T-helper 2 cell treated with Interferon-gamma antibody and Interleukin-4, amounts not matched to agents 100 ng/mL and 5 ng/mL, for 36 hours (primary cell): ENCODE results near the gene TAF11L13. TPM values are rescaled to one million over a fixed set of nuclear protein-coding genes. Genes with fewer than 3 reads are reported as not detected.
"Not testable (repeated sequence)": the region's sequence is repeated elsewhere in the genome, so short reads cannot be mapped to it uniquely, and the experiment has no call there.

Source experiments
- intact Hi-C: fragments of 100-400 bp; cut with micrococcal nuclease; formaldehyde crosslinking; loops from one replicate; pipeline ENCODE4 v1.15.1; 2023
- total RNA-seq: library from RNA; stranded (reverse); gene quantifications from 2 replicates; pipeline ENCODE4 v1.2.3, GENCODE V29; 2022

Gene TAF11L13
- not detected in 2 replicates for total RNA-seq

GRCh38 chr5:17631788-17632187, at the start of gene TAF11L13:
Gene TAF11L13 (plus strand): TSS chr5:17632088.
- intact Hi-C loops = not testable (repeated sequence)

- intact Hi-C loops = not testable (repeated sequence)
These were observed 46.2 kb upstream of the TAF11L13 start, which contains the start of gene TAF11L7 for GRCh38 chr5:17585658-17586057. Gene TAF11L7 (minus strand): TSS chr5:17585758.

DNA sequence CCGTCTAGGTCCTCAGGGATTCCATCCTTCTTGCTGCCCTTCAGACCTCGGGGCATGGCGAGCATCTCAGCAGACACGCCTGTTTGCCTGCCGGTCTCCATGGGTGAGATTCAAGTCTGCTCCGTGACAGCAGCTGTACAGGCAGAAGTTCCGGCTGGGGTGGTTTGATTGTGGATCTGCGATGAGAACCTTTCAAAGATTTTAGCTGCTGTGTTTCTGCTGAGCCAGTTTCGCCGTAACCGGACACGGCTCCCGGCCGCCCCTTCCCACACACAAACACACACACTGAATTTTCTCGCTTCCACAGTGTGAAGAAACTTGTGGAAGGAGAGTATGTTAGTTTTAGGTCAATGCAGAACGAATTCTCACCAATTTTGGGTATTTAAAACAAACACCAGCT, 41.0 kb upstream of the TAF11L13 start, which contains the start of gene TAF11L8:
TAF11L8 (minus strand) TSS at position 101 of the 400 bp plus-strand sequence.
- intact Hi-C loops = not testable (repeated sequence)

GRCh38 chr5:17594255-17594654, 37.6 kb upstream of the TAF11L13 start, which contains the start of gene TAF11L9:
Gene TAF11L9 (minus strand): TSS chr5:17594394.
- intact Hi-C loops = not testable (repeated sequence)

GRCh38 chr5:17597728-17598127, 34.2 kb upstream of the TAF11L13 start, which contains the start of gene TAF11L10:
Gene TAF11L10 (minus strand): TSS chr5:17597828.
- intact Hi-C loops = not testable (repeated sequence)

DNA sequence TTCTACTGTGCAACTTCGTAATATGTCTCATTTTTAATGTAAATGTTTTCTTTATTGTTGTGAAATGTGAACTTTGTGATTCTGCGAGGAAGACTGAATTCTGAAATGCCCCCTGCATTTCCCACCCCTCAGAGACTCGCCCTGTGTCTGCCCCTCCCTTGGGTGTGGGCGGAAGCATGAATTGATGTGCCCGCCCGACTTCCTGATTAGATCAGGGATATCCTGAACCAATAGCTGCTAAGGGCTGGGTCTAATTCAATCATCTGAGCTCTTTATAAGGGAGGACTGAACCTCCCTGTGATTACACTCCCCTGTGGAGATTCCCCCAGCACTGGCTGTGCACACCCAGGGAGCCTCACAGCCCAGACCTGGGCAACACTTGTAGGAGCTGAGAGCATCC, 28.0 kb upstream of the TAF11L13 start, which contains the start of gene TAF11L11:
TAF11L11 (plus strand) TSS at position 304 of the 400 bp plus-strand sequence.
- intact Hi-C loops = not testable (repeated sequence)

GRCh38 chr5:17604951-17605350, 26.9 kb upstream of the TAF11L13 start:
- intact Hi-C loops = no loop called here

DNA sequence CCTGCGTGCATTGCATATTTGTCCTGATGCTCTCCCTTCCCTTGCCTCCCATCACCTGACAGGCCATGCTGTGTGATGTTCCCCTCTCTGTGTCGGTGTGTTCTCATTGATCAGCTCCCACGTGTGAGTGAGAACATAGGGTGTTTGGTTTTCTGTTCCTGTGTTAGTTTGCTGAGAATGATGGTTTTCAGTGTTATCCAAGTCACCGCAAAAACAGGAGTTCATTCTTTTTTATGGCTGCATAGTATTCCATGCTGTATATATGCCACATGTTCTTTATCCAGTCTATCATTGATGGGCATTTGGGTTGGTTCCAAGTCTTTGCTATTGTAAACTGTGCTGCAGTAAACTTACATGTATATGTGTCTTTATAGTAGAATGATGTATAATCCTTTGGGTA, 24.4 kb upstream of the TAF11L13 start:
- intact Hi-C loops = not testable (repeated sequence)

GRCh38 chr5:17610092-17610491, 21.8 kb upstream of the TAF11L13 start, which contains the start of gene TAF11L12:
Gene TAF11L12 (plus strand): TSS chr5:17610392.
- intact Hi-C loops = not testable (repeated sequence)

DNA sequence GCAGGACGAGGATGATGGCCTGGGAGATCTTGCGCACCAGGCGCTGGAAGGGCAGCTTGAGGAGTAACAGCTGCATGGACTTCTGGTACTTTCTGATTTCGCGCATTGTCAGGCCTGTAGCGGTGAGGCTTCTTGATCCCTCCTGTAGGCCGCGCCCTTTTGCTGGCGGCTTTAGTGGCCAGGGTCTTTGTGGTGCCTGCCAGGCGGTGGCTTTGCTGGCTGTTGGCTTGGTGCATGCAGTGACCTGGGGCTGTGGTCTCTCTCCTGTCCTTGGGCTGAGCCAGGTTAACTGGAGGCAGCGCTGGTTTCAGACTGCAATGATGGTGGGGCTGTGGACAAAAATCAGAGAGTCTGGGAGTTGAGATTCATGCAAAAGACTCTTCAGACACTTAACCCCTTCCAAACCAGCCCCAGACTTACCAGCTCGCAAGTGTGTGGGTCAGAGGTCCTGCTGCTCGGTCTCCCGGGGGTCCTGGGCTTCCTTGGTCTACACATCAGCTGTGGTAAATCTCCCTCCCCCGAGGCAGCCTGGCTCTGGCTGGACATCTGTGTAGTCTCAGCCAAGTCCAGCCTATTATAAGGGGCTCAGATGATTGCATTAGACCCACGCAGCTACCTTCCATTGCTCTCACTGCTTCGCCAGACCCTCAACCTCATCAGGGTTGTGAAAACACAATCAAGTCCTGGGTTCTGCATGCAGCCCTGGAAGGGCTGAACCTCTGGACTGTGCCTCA, 16.8 kb upstream of the TAF11L13 start:
- intact Hi-C loops = no loop called here

- intact Hi-C loops = no loop called here
These were observed 12.5 kb upstream of the TAF11L13 start for GRCh38 chr5:17619354-17619753.

DNA sequence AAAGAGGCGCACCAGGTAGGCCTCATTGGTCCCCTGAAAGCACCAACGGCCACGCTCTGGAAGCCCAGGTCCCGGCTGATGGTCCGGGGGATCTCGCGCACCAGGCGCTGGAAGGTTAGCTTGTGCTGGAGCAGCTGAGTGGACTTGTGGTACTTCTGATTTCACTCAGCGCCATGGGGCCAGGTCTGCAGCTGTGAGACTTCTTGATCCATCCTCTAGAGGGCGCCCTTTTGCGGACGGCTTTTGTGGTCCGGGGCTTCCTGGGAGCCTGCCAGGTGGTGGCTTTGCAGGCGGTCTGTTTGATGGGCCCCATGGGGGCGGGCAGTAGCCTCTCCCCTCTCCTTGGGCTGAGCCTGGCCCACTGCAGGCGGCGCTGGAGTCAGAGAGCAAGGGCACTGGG, 11.3 kb upstream of the TAF11L13 start:
- intact Hi-C loops = no loop called here

DNA sequence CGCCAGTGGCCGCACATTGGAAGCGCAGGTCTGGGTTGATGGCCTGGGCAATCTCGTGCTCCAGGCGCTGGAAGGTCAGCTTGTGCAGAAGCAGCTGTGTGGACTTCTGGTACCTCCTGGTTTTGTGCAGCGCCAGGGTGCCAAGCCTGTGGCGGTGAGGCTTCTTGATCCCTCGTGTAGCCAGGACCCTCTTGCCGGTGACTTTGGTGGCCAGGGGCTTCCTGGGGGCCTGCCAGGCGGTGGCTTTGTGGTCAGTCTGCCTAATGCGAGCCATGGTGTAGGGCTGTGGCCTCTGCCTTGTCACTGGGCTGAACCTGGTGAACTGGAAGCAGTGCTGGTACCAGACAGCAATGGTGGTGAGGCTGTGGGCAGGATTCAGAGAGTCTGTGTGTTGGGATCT, 6.2 kb upstream of the TAF11L13 start:
- intact Hi-C loops = no loop called here

DNA sequence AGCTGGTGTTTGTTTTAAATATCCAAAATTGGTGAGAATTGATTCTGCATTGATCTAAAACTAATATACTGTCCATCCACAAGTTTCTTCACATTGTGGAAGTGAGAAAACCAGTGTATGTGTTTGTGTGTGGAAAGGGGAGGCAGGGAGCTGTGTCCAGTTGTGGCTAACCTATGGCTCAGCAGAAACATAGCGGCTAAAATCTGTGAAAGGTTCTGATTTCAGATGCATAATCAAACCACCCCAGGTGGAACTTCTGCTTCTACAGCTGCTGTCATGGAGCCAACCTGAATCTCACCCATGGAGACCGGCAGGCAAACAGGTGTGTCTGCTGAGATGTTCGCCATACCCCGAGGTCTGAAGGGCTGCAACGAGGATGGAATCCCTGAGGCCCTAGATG, 2.3 kb downstream of the TAF11L13 start, which contains the start of gene TAF11L14:
TAF11L14 (plus strand) TSS at position 301 of the 400 bp plus-strand sequence.
- intact Hi-C loops = no loop called here

- intact Hi-C loops = not testable (repeated sequence)
These were observed 17.3 kb downstream of the TAF11L13 start for GRCh38 chr5:17649232-17649631.

DNA sequence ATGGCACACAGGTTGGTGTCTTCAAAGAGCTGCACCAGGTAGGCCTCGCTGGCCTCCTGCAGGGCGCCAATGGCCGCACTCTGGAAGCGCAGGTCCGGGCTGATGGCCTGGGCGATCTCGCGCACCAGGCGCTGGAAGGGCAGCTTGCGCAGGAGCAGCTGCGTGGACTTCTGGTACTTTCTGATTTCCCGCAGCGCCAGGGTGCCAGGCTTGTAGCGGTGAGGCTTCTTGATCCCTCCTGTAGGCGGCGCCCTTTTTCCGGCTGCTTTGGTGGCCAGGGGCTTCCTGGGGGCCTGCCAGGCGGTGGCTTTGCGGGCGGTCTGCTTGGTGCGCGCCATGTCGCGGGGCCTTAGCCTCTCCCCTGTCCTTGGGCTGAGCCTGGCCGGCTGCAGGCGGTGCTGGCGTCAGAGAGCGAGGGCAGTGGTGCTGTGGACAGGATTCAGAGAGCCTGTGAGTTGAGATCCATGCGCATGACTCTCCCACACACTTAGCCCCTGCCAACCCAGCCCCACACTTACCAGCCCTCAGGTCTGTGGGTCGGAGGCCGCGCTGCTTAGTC, 23.4 kb downstream of the TAF11L13 start:
- intact Hi-C loops = not testable (repeated sequence)

DNA sequence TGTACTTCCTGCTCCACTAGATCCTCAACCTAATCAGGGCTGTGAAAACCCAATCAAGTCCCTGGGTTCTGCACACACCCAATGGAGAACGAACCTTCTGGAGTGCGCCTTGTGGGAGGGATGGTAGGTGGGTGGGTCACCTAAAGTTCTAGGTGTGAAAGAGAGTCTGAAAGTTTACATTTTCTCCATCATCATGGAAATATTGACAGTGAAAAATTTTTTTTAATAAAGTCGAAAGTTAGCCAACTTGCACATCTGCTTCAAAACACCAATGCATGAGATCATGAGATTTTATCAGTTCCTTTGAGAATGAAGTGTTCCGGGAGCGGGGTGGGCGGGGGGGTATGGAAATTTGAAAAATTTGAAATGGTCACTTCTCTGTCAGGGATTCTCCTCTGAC, 24.0 kb downstream of the TAF11L13 start:
- intact Hi-C loops = no loop called here

- intact Hi-C loops = no loop called here
These were observed 31.3 kb downstream of the TAF11L13 start for GRCh38 chr5:17663182-17663581.

GRCh38 chr5:17665836-17666235, 33.9 kb downstream of the TAF11L13 start:
- intact Hi-C loops = no loop called here

GRCh38 chr5:17666726-17667235, 34.9 kb downstream of the TAF11L13 start:
- intact Hi-C loops = no loop called here

- intact Hi-C loops = no loop called here
These were observed 38.5 kb downstream of the TAF11L13 start for GRCh38 chr5:17670353-17670752.

GRCh38 chr5:17678751-17679324, 47.0 kb downstream of the TAF11L13 start:
- intact Hi-C loops = no loop called here
